C4-2B (cell line): ENCODE results near the gene PSMD12.

Experiments
- H3K27ac ChIP-seq: fragments of 450-650 bp; 2 replicates; pipeline ENCODE4 v1.5.1; 2017
- ZFX ChIP-seq: fragments of 450-650 bp; IDR thresholded peaks from 2 replicates; pipeline ENCODE4 v1.6.1; 2017
- TF ChIP-seq, protein P1 (sequence below): fragments of 450-650 bp; conservative IDR thresholded peaks from 2 replicates; pipeline ENCODE4 v1.5.1; 2017; ENCODE audit warnings: mild to moderate bottlenecking

Gene PSMD12

DNA sequence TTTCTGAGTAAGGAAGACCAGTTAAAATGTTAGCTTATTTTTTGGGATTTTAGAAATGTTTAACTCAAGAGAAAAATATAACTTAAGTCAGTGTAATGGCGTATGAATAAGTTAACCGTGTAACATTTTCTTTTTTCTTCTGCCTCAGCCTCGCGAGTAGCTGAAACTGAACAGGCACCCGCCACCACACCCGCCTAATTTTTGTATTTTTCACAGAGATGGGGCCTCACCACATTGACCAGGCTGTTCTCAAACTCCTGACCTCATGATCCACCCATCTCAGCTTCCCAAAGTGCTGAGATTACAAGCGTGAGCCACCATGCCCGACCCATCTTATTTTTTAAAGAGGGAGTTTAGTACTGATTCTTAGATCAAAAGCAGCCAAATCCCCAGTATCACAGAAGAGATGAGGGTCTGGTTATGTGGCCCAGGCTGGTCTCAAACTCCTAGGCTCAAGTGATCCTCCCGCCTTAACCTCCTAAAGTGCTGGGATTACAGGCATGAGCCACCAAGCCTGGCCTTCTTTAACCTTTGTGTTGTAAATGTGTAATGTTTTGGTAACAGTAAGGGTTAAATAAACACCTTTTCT, 27.5 kb upstream of the PSMD12 start:
- H3K27ac ChIP-seq = no peak overlapping the region
- TF ChIP-seq, protein P1, sequence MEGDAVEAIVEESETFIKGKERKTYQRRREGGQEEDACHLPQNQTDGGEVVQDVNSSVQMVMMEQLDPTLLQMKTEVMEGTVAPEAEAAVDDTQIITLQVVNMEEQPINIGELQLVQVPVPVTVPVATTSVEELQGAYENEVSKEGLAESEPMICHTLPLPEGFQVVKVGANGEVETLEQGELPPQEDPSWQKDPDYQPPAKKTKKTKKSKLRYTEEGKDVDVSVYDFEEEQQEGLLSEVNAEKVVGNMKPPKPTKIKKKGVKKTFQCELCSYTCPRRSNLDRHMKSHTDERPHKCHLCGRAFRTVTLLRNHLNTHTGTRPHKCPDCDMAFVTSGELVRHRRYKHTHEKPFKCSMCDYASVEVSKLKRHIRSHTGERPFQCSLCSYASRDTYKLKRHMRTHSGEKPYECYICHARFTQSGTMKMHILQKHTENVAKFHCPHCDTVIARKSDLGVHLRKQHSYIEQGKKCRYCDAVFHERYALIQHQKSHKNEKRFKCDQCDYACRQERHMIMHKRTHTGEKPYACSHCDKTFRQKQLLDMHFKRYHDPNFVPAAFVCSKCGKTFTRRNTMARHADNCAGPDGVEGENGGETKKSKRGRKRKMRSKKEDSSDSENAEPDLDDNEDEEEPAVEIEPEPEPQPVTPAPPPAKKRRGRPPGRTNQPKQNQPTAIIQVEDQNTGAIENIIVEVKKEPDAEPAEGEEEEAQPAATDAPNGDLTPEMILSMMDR = no peak
- TF ChIP-seq ZFX = no peak

DNA sequence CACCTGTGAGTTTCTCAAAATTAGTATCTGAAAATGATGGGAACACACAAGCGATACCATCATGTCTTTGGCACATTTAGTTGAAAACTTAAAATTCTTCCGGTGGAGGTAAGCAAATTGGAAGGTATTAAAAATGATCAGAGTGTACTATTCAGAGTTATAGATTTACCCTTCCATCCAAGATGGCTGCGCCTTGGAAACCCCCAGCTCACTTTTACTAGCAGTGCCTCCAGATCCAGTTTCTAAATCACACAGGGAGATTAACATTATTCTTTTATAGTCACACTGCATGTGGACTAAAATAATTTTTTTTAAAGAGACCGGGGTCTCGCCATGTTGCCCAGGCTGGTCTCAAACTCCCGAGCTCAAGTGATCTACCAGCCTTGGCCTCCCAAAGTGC, 25.7 kb upstream of the PSMD12 start:
- H3K27ac ChIP-seq = no peak overlapping the region
- TF ChIP-seq, protein P1 = no peak
- no peak for TF ChIP-seq ZFX

DNA sequence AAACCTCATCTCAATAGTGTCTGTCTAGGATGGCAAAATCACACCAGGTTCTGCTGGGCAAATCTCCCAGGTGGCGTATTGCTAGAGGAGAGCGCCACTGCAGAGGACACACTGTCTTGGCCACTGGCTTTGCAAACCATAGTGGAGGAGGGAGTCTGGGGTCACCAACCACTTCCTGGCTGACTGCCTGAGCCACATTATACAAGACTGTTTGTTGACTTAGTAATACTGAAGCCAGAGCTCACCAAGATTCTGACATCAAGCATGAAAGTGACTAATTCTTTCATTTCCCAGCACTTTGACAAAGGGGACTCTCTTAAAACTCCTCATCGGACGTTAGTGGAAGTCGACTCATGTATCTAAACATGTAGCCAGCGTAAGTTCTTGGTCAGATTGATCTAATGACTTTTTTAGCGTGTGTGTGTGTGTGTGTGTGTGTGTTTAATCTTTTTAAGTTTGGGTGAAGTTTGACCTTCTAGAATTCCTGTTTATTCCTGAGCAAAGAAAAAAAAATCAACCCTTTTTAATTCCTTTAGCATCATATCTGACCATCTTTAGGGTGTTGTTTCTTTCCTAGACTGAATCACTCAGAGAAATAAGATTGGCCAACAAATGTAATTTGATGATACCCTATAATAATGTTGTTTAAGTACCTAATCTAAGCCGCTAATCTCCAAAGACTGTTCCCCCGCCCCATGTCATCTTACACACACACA, 24.4 kb upstream of the PSMD12 start:
- H3K27ac ChIP-seq = peak overlapping the region; percentile 72
- TF ChIP-seq, protein P1 = no peak
- no peak for TF ChIP-seq ZFX

DNA sequence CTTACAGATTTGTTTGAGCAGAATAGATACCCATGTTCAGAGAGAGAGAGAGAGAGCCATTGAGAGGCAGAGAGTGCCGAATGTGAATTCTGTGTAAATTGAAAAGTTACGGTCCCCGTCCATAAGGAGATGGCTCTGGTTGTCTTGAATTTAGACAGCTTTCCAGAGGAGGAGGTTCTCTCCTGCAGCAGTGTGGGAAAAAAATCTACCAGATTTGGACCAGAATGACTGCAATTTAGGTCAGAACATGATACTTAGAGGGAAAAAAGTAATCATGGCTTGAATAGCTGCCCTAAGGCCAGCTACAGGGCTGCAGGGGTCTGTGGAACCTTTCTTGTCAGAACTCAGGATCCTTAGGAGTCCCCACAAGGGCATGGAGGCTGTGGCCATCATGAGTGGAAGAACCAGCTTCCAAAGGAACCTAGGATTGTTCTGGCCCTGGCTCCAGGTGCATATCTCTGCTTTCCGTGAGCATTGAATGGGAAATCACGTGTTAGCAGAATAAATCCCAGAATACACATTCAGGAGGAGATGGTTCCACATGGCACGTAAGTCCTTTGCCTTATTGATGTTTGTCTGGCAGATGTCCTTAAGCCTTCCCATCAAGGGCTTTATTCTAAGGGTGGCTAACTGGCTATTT, 23.7 kb upstream of the PSMD12 start:
- H3K27ac ChIP-seq = peak overlapping the region; percentile 72
- TF ChIP-seq, protein P1 = no peak
- TF ChIP-seq ZFX = no peak

DNA sequence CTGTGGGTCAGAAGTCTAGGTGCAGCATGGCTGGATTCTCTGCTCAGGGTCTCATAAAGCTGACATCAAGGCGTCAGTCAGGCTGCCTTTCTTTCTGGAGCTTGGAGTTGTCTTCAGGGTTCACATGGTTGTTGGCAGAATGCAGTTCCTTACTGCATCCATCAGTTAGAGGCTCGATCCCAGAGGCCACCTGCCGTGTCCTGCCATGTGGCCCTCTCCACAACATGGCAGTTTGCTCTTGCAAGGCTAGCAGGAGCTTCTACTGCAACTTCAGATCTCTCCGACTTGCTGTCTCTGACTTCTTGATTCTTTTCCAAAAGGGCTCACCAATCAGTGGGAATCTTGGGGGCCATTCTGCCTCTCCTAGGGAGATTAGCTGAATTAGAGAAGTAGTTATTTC, 22.6 kb upstream of the PSMD12 start:
- H3K27ac ChIP-seq = peak overlapping the region; percentile 72; the same call in 1 of the 2 replicates
- TF ChIP-seq ZFX = no peak
- TF ChIP-seq, protein P1 = no peak

DNA sequence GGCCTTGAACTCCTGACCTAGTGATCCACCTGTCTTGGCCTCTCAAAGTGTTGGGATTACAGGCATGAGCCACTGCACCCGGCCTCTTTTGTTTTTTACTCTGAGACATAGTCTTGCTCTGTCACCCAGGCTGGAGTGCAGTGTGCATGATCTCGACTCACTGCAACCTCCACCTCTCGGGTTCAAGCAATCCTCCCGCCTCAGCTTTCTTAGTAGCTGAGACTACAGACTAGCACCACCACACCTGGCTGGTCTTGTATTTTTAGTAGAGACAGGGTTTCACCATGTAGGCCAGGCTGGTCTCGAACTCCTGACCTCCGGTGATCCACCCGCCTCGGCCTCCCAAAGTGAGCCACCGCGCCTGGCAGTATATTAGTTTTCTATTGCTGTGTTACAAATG, 22.2 kb upstream of the PSMD12 start:
- H3K27ac ChIP-seq = peak overlapping the region; percentile 72; the same call in 1 of the 2 replicates

DNA sequence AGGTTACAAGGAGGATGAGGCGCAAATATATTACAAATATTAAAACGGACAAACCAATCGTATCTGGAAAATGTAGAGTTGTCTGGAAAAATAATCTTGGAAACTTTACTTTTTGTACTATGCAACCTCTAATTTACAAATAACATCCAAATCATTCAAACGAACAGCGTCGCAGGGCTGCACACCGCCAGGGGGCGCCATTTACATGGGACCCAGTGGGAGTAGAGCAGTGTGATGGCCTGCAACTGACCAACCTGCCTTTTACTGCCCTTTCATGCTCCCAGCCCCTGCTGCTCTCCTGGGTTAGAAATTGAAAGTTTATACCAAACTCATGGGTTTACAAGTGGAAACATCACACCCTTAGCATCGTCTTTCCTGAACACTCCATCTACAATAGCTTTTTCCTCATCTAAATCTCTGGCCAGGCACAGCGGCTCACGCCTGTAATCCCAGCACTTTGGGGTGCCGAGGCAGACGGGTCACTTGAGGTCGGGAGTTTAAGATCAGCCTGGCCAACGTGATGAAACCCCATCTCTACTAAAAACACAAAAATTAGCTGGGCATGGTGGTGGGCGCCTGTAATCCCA, 20.7 kb upstream of the PSMD12 start:
- no peak for TF ChIP-seq ZFX
- TF ChIP-seq, protein P1 = peak; percentile 91
- no peak overlapping the region for H3K27ac ChIP-seq
